SK-N-SH (cell line): ENCODE measurements around the gene PALLD. TPM values are rescaled to one million over a fixed set of nuclear protein-coding genes. Genes with fewer than 3 reads are reported as not detected.

Experiments used
- CTCF ChIA-PET: fragments of 300-600, 350-600 bp; formaldehyde crosslinking; extraction: SDS; loops from one replicate; lab custom pipeline; 2021; lab: Yijun Ruan, JAX
- POLR2A ChIA-PET: fragments of 350-600 bp; sonication (Branson Sonifier 250); formaldehyde crosslinking; extraction: SDS; loops from one replicate; lab custom pipeline; 2020; ENCODE audit warnings: antibody characterized with exemption, inconsistent platforms; lab: Yijun Ruan, JAX
- DNase-seq: peaks from one replicate; pipeline ENCODE4 v3.0.0; 2012
- H2AFZ ChIP-seq: fragments of 200-600 bp; sonication (generic); 2 replicates; pipeline ENCODE4 v1.8.1; 2016; ENCODE audit warnings: antibody characterized with exemption, mild to moderate bottlenecking, low read depth
- H3F3A ChIP-seq: fragments of 200-600 bp; sonication (generic); replicated peaks from 2 replicates; pipeline ENCODE3; 2016; ENCODE audit warnings: antibody characterized with exemption, mild to moderate bottlenecking; ENCODE audit not compliant: insufficient read depth
- H3K27ac ChIP-seq, 2 experiments: fragments of 200-500 bp in 1 of 2; fragments of 200-600 bp in 1 of 2; sonication (Bioruptor generic) in 1 of 2; sonication (generic), shearing (Covaris generic) in 1 of 2; 2 replicates each; pipeline versions ENCODE4 v1.5.1 to v1.6.1; 2014 to 2016; ENCODE audit warnings: low read depth in 2 of 2, inconsistent platforms in 1 of 2, low read length in 1 of 2, mild to moderate bottlenecking in 1 of 2, mixed read lengths in 1 of 2
- H3K27me3 ChIP-seq: fragments of 200-600 bp; sonication (generic), shearing (Covaris generic); 2 replicates; pipeline ENCODE4 v1.6.1; 2016; ENCODE audit warnings: mixed run types; ENCODE audit not compliant: insufficient read depth
- H3K36me3 ChIP-seq, 2 experiments: fragments of 200-500 bp in 1 of 2; fragments of 200-600 bp in 1 of 2; sonication (Bioruptor generic) in 1 of 2; sonication (generic) in 1 of 2; replicated peaks in 1 of 2; 2 replicates each; pipeline versions ENCODE3 to v1.5.1; 2014 to 2016; ENCODE audit warnings: low read length in 1 of 2, mild to moderate bottlenecking in 1 of 2; ENCODE audit not compliant: insufficient read depth in 2 of 2, control insufficient read depth in 1 of 2
- H3K4me1 ChIP-seq, 2 experiments: fragments of 200-500 bp in 1 of 2; fragments of 200-600 bp in 1 of 2; sonication (Bioruptor generic) in 1 of 2; sonication (generic), shearing (Covaris generic) in 1 of 2; 2 replicates each; pipeline versions ENCODE4 v1.5.1 to v1.6.1; 2014 to 2016; ENCODE audit warnings: low read depth in 1 of 2, low read length in 1 of 2, mixed run types in 1 of 2; ENCODE audit not compliant: insufficient read depth in 2 of 2, control insufficient read depth in 1 of 2
- H3K4me2 ChIP-seq: fragments of 200-600 bp; sonication (generic), shearing (Covaris generic); 2 replicates; pipeline ENCODE4 v1.6.1; 2017; ENCODE audit warnings: mixed run types
- H3K4me3 ChIP-seq, 2 experiments: fragments of 200-500 bp in 1 of 2; fragments of 200-600 bp in 1 of 2; sonication (Bioruptor generic) in 1 of 2; sonication (generic), shearing (Covaris generic) in 1 of 2; 2 replicates each; pipeline versions ENCODE4 v1.5.1 to v1.8.1; 2014 to 2016; ENCODE audit warnings: low read depth in 2 of 2, inconsistent platforms in 1 of 2, low read length in 1 of 2, mild to moderate bottlenecking in 1 of 2, mixed read lengths in 1 of 2, moderate library complexity in 1 of 2
- H3K79me2 ChIP-seq: fragments of 200-600 bp; sonication (generic); 2 replicates; pipeline ENCODE4 v1.8.1; 2017; ENCODE audit warnings: mild to moderate bottlenecking; ENCODE audit not compliant: insufficient read depth
- H3K9ac ChIP-seq: fragments of 200-600 bp; sonication (generic); 2 replicates; pipeline ENCODE4 v1.6.1; 2017; ENCODE audit warnings: mixed run types
- H3K9me2 ChIP-seq: fragments of 200-600 bp; sonication (generic); 2 replicates; pipeline ENCODE4 v1.6.1; 2017; ENCODE audit warnings: mixed run types
- H3K9me3 ChIP-seq: fragments of 200-600 bp; sonication (generic); 2 replicates; pipeline ENCODE4 v1.6.1; 2017; ENCODE audit warnings: mixed run types, mild to moderate bottlenecking, moderate library complexity
- H4K20me1 ChIP-seq: fragments of 200-600 bp; sonication (generic); 2 replicates; pipeline ENCODE4 v1.6.1; 2017; ENCODE audit warnings: mild to moderate bottlenecking, mixed run types; ENCODE audit not compliant: insufficient read depth
- CHD2 ChIP-seq: fragments of 150-350 bp; IDR thresholded peaks from 2 replicates; pipeline ENCODE4 v1.6.1; 2018; ENCODE audit warnings: low read length; ENCODE audit not compliant: partially characterized antibody
- EZH2phosphoT487 ChIP-seq: fragments of 200-600 bp; sonication (generic); IDR thresholded peaks from 2 replicates; pipeline ENCODE4 v1.6.1; 2017; ENCODE audit warnings: low read depth, mixed run types, mild to moderate bottlenecking, antibody characterized with exemption, moderate library complexity, borderline replicate concordance
- FOSL2 ChIP-seq: IDR thresholded peaks from 2 replicates; pipeline ENCODE4 v1.4.0; 2012; ENCODE audit warnings: low read depth, mild to moderate bottlenecking, moderate library complexity, borderline replicate concordance
- FOXJ3 ChIP-seq: sonication (generic); formaldehyde crosslinking; IDR thresholded peaks from 2 replicates; pipeline ENCODE4 v1.5.1; 2020; ENCODE audit warnings: mild to moderate bottlenecking, missing genetic modification reagents
- GABPA ChIP-seq: IDR thresholded peaks from 2 replicates; pipeline ENCODE4 v1.4.0; 2012; ENCODE audit warnings: low read depth, mild to moderate bottlenecking
- GATA2 ChIP-seq: sonication (generic); formaldehyde crosslinking; IDR thresholded peaks from 2 replicates; pipeline ENCODE4 v1.5.0; 2020; ENCODE audit warnings: mild to moderate bottlenecking, missing genetic modification reagents
- MXI1 ChIP-seq: IDR thresholded peaks from 2 replicates; pipeline ENCODE4 v1.6.1; 2012; ENCODE audit warnings: mild to moderate bottlenecking, low read depth, low read length, improper control_type of control experiment
- PBX3 ChIP-seq: IDR thresholded peaks from 2 replicates; pipeline ENCODE4; 2012
- POLR2AphosphoS5 ChIP-seq: IDR thresholded peaks from 2 replicates; pipeline ENCODE4 v1.6.1; 2012; ENCODE audit warnings: low read depth, low read length
- RXRA ChIP-seq: IDR thresholded peaks from 2 replicates; pipeline ENCODE4 v1.4.0; 2012; ENCODE audit warnings: low read depth, mild to moderate bottlenecking, borderline replicate concordance
- SMC3 ChIP-seq: IDR thresholded peaks from 2 replicates; pipeline ENCODE4 v1.6.1; 2012; ENCODE audit warnings: low read depth, low read length, improper control_type of control experiment
- TAF1 ChIP-seq: IDR thresholded peaks from 2 replicates; pipeline ENCODE4 v1.6.1; 2012; ENCODE audit warnings: low read depth, mild to moderate bottlenecking, low read length, moderate library complexity, borderline replicate concordance
- TCF12 ChIP-seq: IDR thresholded peaks from 2 replicates; pipeline ENCODE4 v1.4.0; 2012
- TEAD4 ChIP-seq: IDR thresholded peaks from 2 replicates; pipeline ENCODE4 v1.4.0; 2012; ENCODE audit warnings: mild to moderate bottlenecking, borderline replicate concordance; ENCODE audit not compliant: insufficient read depth
- USF1 ChIP-seq: IDR thresholded peaks from 2 replicates; pipeline ENCODE4 v1.4.0; 2012; ENCODE audit warnings: low read depth, borderline replicate concordance
- YY1 ChIP-seq: IDR thresholded peaks from 2 replicates; pipeline ENCODE4 v1.4.0; 2012; ENCODE audit warnings: low read depth, mild to moderate bottlenecking
- WGBS: methylation state at CpG from one replicate; pipeline ENCODE4 v1.1.6; 2017; ENCODE audit warnings: low lambda C conversion rate; 5-methylcytosine and 5-hydroxymethylcytosine counted together
- polyA plus RNA-seq, 3 experiments: library from polyadenylated mRNA; depleted of rRNA; stranded (reverse); fragments of >200 nt; gene quantifications; 2 replicates each; pipeline ENCODE4 v1.2.3, GENCODE V29; 2012
- TF ChIP-seq, protein P1 (sequence below): fragments of 200-600 bp; sonication (generic); IDR thresholded peaks from 2 replicates; pipeline ENCODE4 v1.6.1; 2017; ENCODE audit warnings: antibody characterized with exemption, mild to moderate bottlenecking, moderate library complexity

Gene PALLD
- polyA plus RNA-seq, 1 of the 3 experiments (the other 2 are of a cell fraction): 33.0 TPM

- TF ChIP-seq TAF1: no peak
- TF ChIP-seq, all 33 proteins: peak for 0
Observed at GRCh38 chr4:168882650-168883233, 385.9 kb downstream of the PALLD start (continued).

DNA sequence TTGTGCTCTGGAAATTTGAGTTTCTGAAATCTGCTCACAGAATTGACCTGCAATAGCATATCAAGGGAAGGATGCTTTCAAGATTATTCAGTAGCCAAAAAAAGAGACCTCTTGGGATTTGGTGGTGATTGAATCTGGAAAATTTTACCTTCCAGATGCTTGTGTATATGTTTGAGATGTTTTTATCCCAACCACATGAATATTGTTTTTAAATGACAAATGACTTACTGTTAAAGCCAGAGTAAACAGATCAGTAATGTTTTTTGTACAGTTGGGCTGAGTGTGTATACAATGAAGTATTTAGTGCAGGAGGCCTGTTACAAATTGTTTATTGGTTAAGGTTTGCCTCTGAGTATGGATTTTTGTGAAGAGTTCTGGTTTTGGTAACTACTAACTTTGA, 386.7 kb downstream of the PALLD start:
- Histone ChIP-seq H3K4me2 (no peak overlapping the region), H3K4me3 (no peak overlapping the region), H3K9me2 (no peaks in the 10 kb centered on the region), H3K79me2 (peaks cover 89% of the 10 kb centered on the region), H3F3A (peaks cover 51% of the 10 kb centered on the region), H3K27me3 (no peaks in the 10 kb centered on the region), H3K4me1 (peaks cover 5 to 21% of the 10 kb centered on the region in 2 experiments; a peak in 3 of 4 replicates), H4K20me1 (no peaks in the 10 kb centered on the region), H3K27ac (peak overlapping the region in 1 of 2 experiments; percentile 86; a peak in 2 of 4 replicates), H3K9me3 (no peaks in the 10 kb centered on the region), H3K36me3 (peaks cover 40 to 42% of the 10 kb centered on the region in 2 experiments), H2AFZ (no peak overlapping the region), H3K9ac (no peak overlapping the region)
- TF ChIP-seq USF1: no peak
- no peak for TF ChIP-seq SMC3
- TF ChIP-seq YY1: no peak
- no peak for TF ChIP-seq GABPA
- no peak for TF ChIP-seq POLR2AphosphoS5
- TF ChIP-seq FOXJ3 (CRISPR knock-in tag): no peak
- TF ChIP-seq TCF12: peak; percentile 19; the same call in 1 of the 2 replicates
- 0 out of 2 replicates have a peak, but pooled peaks have one; percentile 24 for TF ChIP-seq GATA2 (CRISPR knock-in tag)
- peak; percentile 38 for DNase-seq
- POLR2A ChIA-PET: no interaction called here
- CTCF ChIA-PET: interaction anchor here (0.6 kb wide), 1 partner anchor 62 kb away, joined by 5 read pairs; no protein-coding TSS in a partner anchor

DNA sequence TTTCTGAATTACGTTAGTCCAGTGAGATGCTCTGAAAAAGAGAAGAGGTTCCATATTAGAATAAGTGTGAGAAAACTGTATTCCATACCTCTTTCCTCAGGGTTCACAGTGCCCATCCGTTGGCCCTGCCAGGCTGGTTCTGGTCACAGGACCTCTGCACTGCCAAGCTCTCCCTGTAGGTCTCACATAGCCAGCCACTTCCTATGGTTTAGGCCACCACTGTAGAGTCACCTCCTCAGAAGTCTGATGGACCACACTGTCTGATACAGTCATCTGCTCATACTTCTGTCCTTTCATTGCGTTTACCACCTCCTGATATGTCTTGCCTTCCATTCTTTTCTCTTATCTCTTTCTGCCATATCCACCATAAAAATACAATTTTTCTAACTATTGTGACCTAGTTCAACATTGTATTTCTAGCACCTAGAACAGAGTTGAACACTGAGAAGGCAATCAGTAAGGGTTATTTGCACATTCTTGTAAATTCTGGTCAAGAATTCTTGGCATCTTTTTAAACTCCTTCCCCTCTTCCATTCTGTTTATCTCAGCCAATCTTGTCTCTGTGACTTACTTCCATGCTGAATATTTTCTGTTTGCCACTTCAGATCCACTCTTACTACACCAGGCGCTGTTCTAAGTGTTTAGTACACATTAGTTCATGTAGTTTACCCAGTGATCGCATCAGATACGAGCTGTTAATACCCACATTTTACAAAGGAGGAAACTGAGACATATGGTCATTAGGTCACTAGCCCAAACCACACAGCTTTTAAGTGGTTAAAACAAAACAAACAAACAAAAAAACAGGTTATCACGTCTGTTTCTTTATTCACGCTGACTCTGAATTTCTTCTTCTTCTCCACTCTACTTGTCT, 387.6 kb downstream of the PALLD start:
- no peaks in the 10 kb centered on the region for H3K27me3 ChIP-seq
- no peak overlapping the region for H2AFZ ChIP-seq
- H3K9me2 ChIP-seq: no peaks in the 10 kb centered on the region
- CTCF ChIA-PET: no interaction called here
- H3K4me2 ChIP-seq: no peak overlapping the region
- H3K79me2 ChIP-seq: peaks cover 89% of the 10 kb centered on the region
- H3K36me3 ChIP-seq: peaks cover 33 to 40% of the 10 kb centered on the region in 2 experiments
- peaks cover 44% of the 10 kb centered on the region for H3F3A ChIP-seq
- H3K9ac ChIP-seq: no peak overlapping the region
- H3K4me1 ChIP-seq: peaks cover 5 to 21% of the 10 kb centered on the region in 2 experiments; a peak in 3 of 4 replicates
- H3K4me3 ChIP-seq: no peak overlapping the region
- 95% methylated on average over 8 of the region's 8 CpGs for WGBS
- TF ChIP-seq USF1 (no peak), PBX3 (no peak), FOSL2 (no peak), GABPA (no peak), CHD2 (no peak), EZH2phosphoT487 (no peak), TEAD4 (no peak), RXRA (no peak), YY1 (no peak), MXI1 (no peak)
- TF ChIP-seq, protein P1, sequence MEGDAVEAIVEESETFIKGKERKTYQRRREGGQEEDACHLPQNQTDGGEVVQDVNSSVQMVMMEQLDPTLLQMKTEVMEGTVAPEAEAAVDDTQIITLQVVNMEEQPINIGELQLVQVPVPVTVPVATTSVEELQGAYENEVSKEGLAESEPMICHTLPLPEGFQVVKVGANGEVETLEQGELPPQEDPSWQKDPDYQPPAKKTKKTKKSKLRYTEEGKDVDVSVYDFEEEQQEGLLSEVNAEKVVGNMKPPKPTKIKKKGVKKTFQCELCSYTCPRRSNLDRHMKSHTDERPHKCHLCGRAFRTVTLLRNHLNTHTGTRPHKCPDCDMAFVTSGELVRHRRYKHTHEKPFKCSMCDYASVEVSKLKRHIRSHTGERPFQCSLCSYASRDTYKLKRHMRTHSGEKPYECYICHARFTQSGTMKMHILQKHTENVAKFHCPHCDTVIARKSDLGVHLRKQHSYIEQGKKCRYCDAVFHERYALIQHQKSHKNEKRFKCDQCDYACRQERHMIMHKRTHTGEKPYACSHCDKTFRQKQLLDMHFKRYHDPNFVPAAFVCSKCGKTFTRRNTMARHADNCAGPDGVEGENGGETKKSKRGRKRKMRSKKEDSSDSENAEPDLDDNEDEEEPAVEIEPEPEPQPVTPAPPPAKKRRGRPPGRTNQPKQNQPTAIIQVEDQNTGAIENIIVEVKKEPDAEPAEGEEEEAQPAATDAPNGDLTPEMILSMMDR: no peak
- TF ChIP-seq, all 33 proteins: peak for 0
- peak overlapping the region in 1 of 2 experiments; percentile 86; a peak in 2 of 4 replicates for H3K27ac ChIP-seq
- H4K20me1 ChIP-seq: no peaks in the 10 kb centered on the region
- POLR2A ChIA-PET: no interaction called here
- no peaks in the 10 kb centered on the region for H3K9me3 ChIP-seq
- DNase-seq: no peak
